HEK293 (cell line): Measurements from ENCODE around the gene NKX1-1.

ENCODE experiments used
- CTCF ChIA-PET: fragments of 350-600 bp; formaldehyde crosslinking; extraction: SDS; loops from one replicate; lab custom pipeline; 2021; ENCODE audit warnings: antibody characterized with exemption; lab: Yijun Ruan, JAX
- POLR2A ChIA-PET: fragments of 300-600 bp; formaldehyde crosslinking; extraction: SDS; loops from one replicate; lab custom pipeline; 2020; ENCODE audit warnings: antibody characterized with exemption, inconsistent platforms; lab: Yijun Ruan, JAX
- H3K27ac ChIP-seq: fragments of 200-500 bp; sonication (Bioruptor generic); 2 replicates; pipeline ENCODE4 v1.5.1; 2014; ENCODE audit warnings: low read depth, low read length, control low read depth, inconsistent platforms; ENCODE audit errors: extremely low read depth
- H3K36me3 ChIP-seq, 2 experiments: fragments of 200-500 bp in 1 of 2; sonication (Bioruptor generic) in 1 of 2; 1 replicate in 1 of 2; 2 replicates in 1 of 2; pipeline ENCODE4 v1.5.1; 2014 to 2017; ENCODE audit warnings: inconsistent platforms in 2 of 2, low read length in 2 of 2; ENCODE audit not compliant: control insufficient read depth in 2 of 2, insufficient read depth in 1 of 2
- H3K4me1 ChIP-seq: fragments of 200-500 bp; sonication (Bioruptor generic); 2 replicates; pipeline ENCODE4 v1.5.1; 2014; ENCODE audit warnings: mild to moderate bottlenecking, low read length, inconsistent platforms; ENCODE audit not compliant: control insufficient read depth, insufficient read depth
- H3K4me3 ChIP-seq: 2 replicates; pipeline ENCODE4 v1.5.1; 2011; ENCODE audit warnings: low read depth, mild to moderate bottlenecking, control low read depth, low read length, moderate library complexity
- H3K9me3 ChIP-seq: fragments of 200-500 bp; sonication (Bioruptor generic); 2 replicates; pipeline ENCODE4 v1.5.1; 2014; ENCODE audit warnings: low read depth, low read length, inconsistent platforms; ENCODE audit not compliant: control insufficient read depth, insufficient read depth
- GFI1B ChIP-seq: fragments of 450-650 bp; formaldehyde crosslinking; IDR thresholded peaks from 2 replicates; pipeline ENCODE4 v1.5.1; 2016; ENCODE audit warnings: missing biosample characterization, missing genetic modification characterization
- GLI4 ChIP-seq: fragments of 450-650 bp; formaldehyde crosslinking; IDR thresholded peaks from 2 replicates; pipeline ENCODE4 v1.5.1; 2016; ENCODE audit warnings: missing biosample characterization, missing genetic modification characterization
- RBAK ChIP-seq: fragments of 450-650 bp; formaldehyde crosslinking; IDR thresholded peaks from 2 replicates; pipeline ENCODE4 v1.5.1; 2016; ENCODE audit warnings: missing biosample characterization, missing genetic modification characterization
- SP7 ChIP-seq: fragments of 450-650 bp; formaldehyde crosslinking; IDR thresholded peaks from 2 replicates; pipeline ENCODE4 v1.5.1; 2016; ENCODE audit warnings: missing biosample characterization, missing genetic modification characterization
- ZFP41 ChIP-seq: fragments of 450-650 bp; formaldehyde crosslinking; IDR thresholded peaks from 2 replicates; pipeline ENCODE4 v1.5.1; 2016; ENCODE audit warnings: missing biosample characterization, missing genetic modification characterization, borderline replicate concordance
- ZNF10 ChIP-seq: fragments of 450-650 bp; formaldehyde crosslinking; IDR thresholded peaks from 2 replicates; pipeline ENCODE4 v1.5.1; 2017; ENCODE audit warnings: missing biosample characterization, missing genetic modification characterization
- ZNF112 ChIP-seq: fragments of 450-650 bp; formaldehyde crosslinking; IDR thresholded peaks from 2 replicates; pipeline ENCODE4 v1.5.0; 2017; ENCODE audit warnings: missing biosample characterization, missing genetic modification characterization
- ZNF140 ChIP-seq: fragments of 450-650 bp; formaldehyde crosslinking; IDR thresholded peaks from 2 replicates; pipeline ENCODE4 v1.5.1; 2016; ENCODE audit warnings: missing biosample characterization, missing genetic modification characterization
- ZNF146 ChIP-seq: fragments of 450-650 bp; formaldehyde crosslinking; IDR thresholded peaks from 2 replicates; pipeline ENCODE4 v1.5.1; 2016; ENCODE audit warnings: missing biosample characterization, missing genetic modification characterization
- ZNF175 ChIP-seq: fragments of 450-650 bp; formaldehyde crosslinking; IDR thresholded peaks from 2 replicates; pipeline ENCODE4 v1.5.1; 2016; ENCODE audit warnings: missing biosample characterization, missing genetic modification characterization
- ZNF266 ChIP-seq: fragments of 450-650 bp; formaldehyde crosslinking; IDR thresholded peaks from 2 replicates; pipeline ENCODE4 v1.5.1; 2016; ENCODE audit warnings: missing biosample characterization, missing genetic modification characterization, low read depth
- ZNF473 ChIP-seq: fragments of 450-650 bp; formaldehyde crosslinking; IDR thresholded peaks from 2 replicates; pipeline ENCODE4 v1.5.1; 2017; ENCODE audit warnings: missing biosample characterization, missing genetic modification characterization
- ZNF529 ChIP-seq: fragments of 450-650 bp; formaldehyde crosslinking; IDR thresholded peaks from 2 replicates; pipeline ENCODE4 v1.5.1; 2017; ENCODE audit warnings: missing genetic modification characterization, missing biosample characterization; ENCODE audit not compliant: insufficient replicate concordance
- ZNF544 ChIP-seq: fragments of 450-650 bp; formaldehyde crosslinking; IDR thresholded peaks from 2 replicates; pipeline ENCODE4 v1.5.0; 2017; ENCODE audit warnings: missing biosample characterization, missing genetic modification characterization
- ZNF560 ChIP-seq: fragments of 450-650 bp; formaldehyde crosslinking; IDR thresholded peaks from 2 replicates; pipeline ENCODE4 v1.5.1; 2017; ENCODE audit warnings: missing biosample characterization, missing genetic modification characterization, borderline replicate concordance
- ZNF600 ChIP-seq: fragments of 450-650 bp; formaldehyde crosslinking; IDR thresholded peaks from 2 replicates; pipeline ENCODE4 v1.5.1; 2016; ENCODE audit warnings: missing biosample characterization, missing genetic modification characterization
- ZNF76 ChIP-seq: fragments of 450-650 bp; formaldehyde crosslinking; IDR thresholded peaks from 2 replicates; pipeline ENCODE4; 2016; ENCODE audit warnings: low read depth, missing biosample characterization, missing genetic modification characterization, borderline replicate concordance
- TF ChIP-seq, protein P1 (sequence below): fragments of 450-650 bp; formaldehyde crosslinking; IDR thresholded peaks from 2 replicates; pipeline ENCODE4 v1.5.1; 2017; ENCODE audit warnings: missing biosample characterization, missing genetic modification characterization
- TF ChIP-seq, protein P2 (sequence below): fragments of 450-650 bp; formaldehyde crosslinking; IDR thresholded peaks from 2 replicates; pipeline ENCODE4 v1.5.1; 2017; ENCODE audit warnings: missing biosample characterization, mild to moderate bottlenecking, missing genetic modification characterization, moderate library complexity
- TF ChIP-seq, protein P3 (sequence below): fragments of 450-650 bp; formaldehyde crosslinking; IDR thresholded peaks from 2 replicates; pipeline ENCODE4 v1.5.1; 2016; ENCODE audit warnings: missing biosample characterization, missing genetic modification characterization
- TF ChIP-seq, protein P4 (sequence below): fragments of 450-650 bp; formaldehyde crosslinking; IDR thresholded peaks from 2 replicates; pipeline ENCODE4 v1.5.1; 2016; ENCODE audit warnings: missing biosample characterization, missing genetic modification characterization
- TF ChIP-seq, protein P5 (sequence below): fragments of 450-650 bp; formaldehyde crosslinking; IDR thresholded peaks from 2 replicates; pipeline ENCODE4 v1.5.1; 2016; ENCODE audit warnings: missing biosample characterization, missing genetic modification characterization
- TF ChIP-seq, protein P6 (sequence below): fragments of 450-650 bp; formaldehyde crosslinking; IDR thresholded peaks from 2 replicates; pipeline ENCODE4 v1.5.1; 2016; ENCODE audit warnings: missing biosample characterization, missing genetic modification characterization
- TF ChIP-seq, protein P7 (sequence below): fragments of 450-650 bp; formaldehyde crosslinking; IDR thresholded peaks from 2 replicates; pipeline ENCODE4 v1.5.1; 2017; ENCODE audit warnings: missing biosample characterization, missing genetic modification characterization

The NKX1-1 gene

DNA sequence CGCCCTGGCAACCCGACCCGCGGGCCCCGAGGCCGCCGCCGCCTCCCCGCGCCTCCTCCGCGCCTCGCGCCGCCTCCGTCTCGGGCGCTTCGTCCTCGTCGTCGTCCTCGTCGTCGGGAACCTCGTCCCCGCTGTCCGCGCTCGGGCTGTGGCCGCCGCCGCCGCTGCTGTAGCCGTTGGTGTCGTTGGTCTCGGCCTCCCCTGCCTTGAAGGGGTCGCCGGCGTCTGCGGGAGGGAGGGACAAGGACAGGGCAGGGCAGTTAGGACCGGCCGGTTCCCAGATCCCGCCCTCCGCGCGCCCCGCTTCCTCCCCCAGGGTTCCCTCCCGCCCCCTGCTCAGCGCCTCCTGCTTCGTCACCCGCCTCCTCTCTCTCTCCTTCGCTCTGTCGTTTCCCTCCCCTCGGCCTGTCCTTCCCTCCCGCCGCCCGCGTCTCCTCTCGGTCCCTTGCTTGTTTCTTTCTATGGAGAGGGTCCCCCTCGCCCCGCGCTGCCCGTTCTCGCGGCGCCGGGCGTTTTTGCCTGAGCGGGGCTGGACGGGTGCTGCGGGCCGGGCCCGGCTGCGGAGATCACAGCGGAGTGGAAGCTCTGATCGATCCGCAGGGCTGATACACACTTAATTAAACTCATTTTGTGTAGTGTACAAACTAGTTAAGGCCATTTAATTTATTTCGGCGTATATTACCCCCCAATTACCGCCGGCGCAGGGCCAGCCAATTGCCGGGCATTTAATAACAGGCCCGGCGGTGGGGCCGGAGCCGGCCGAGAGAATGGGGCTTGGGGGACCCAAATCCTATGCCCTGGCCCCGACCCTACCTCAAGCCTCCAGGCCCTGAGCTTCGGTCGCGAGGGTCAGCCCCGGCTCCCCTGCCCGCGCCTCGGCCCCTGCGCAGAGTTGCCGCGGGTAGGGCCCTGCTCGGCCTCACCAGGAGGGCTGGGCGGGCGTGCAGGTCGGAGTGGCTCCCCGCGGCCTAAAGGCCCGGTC lies 2.4 kb downstream of the NKX1-1 start:
- Histone ChIP-seq H3K27ac (no peak overlapping the region), H3K4me3 (no peak overlapping the region), H3K36me3 (no peaks in the 10 kb centered on the region), H3K9me3 (no peaks in the 10 kb centered on the region), H3K4me1 (no peaks in the 10 kb centered on the region)
- POLR2A ChIA-PET = no interaction called here
- no peak for TF ChIP-seq RBAK (tag by site-specific recombination)
- TF ChIP-seq, protein P1, sequence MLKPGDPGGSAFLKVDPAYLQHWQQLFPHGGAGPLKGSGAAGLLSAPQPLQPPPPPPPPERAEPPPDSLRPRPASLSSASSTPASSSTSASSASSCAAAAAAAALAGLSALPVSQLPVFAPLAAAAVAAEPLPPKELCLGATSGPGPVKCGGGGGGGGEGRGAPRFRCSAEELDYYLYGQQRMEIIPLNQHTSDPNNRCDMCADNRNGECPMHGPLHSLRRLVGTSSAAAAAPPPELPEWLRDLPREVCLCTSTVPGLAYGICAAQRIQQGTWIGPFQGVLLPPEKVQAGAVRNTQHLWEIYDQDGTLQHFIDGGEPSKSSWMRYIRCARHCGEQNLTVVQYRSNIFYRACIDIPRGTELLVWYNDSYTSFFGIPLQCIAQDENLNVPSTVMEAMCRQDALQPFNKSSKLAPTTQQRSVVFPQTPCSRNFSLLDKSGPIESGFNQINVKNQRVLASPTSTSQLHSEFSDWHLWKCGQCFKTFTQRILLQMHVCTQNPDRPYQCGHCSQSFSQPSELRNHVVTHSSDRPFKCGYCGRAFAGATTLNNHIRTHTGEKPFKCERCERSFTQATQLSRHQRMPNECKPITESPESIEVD (tag by site-specific recombination) = no peak
- no peak for TF ChIP-seq ZNF140 (tag by site-specific recombination)
- no peak for TF ChIP-seq ZNF10 (tag by site-specific recombination)
- TF ChIP-seq, protein P2, sequence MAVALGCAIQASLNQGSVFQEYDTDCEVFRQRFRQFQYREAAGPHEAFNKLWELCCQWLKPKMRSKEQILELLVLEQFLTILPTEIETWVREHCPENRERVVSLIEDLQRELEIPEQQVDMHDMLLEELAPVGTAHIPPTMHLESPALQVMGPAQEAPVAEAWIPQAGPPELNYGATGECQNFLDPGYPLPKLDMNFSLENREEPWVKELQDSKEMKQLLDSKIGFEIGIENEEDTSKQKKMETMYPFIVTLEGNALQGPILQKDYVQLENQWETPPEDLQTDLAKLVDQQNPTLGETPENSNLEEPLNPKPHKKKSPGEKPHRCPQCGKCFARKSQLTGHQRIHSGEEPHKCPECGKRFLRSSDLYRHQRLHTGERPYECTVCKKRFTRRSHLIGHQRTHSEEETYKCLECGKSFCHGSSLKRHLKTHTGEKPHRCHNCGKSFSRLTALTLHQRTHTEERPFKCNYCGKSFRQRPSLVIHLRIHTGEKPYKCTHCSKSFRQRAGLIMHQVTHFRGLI (tag by site-specific recombination) = no peak
- no peak for TF ChIP-seq ZNF112
- no peak for TF ChIP-seq ZNF175
- no peak for TF ChIP-seq GLI4 (tag by site-specific recombination)
- no peak for TF ChIP-seq ZNF266 (tag by site-specific recombination)
- TF ChIP-seq, protein P3, sequence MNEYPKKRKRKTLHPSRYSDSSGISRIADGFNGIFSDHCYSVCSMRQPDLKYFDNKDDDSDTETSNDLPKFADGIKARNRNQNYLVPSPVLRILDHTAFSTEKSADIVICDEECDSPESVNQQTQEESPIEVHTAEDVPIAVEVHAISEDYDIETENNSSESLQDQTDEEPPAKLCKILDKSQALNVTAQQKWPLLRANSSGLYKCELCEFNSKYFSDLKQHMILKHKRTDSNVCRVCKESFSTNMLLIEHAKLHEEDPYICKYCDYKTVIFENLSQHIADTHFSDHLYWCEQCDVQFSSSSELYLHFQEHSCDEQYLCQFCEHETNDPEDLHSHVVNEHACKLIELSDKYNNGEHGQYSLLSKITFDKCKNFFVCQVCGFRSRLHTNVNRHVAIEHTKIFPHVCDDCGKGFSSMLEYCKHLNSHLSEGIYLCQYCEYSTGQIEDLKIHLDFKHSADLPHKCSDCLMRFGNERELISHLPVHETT (tag by site-specific recombination) = no peak
- TF ChIP-seq, protein P4, sequence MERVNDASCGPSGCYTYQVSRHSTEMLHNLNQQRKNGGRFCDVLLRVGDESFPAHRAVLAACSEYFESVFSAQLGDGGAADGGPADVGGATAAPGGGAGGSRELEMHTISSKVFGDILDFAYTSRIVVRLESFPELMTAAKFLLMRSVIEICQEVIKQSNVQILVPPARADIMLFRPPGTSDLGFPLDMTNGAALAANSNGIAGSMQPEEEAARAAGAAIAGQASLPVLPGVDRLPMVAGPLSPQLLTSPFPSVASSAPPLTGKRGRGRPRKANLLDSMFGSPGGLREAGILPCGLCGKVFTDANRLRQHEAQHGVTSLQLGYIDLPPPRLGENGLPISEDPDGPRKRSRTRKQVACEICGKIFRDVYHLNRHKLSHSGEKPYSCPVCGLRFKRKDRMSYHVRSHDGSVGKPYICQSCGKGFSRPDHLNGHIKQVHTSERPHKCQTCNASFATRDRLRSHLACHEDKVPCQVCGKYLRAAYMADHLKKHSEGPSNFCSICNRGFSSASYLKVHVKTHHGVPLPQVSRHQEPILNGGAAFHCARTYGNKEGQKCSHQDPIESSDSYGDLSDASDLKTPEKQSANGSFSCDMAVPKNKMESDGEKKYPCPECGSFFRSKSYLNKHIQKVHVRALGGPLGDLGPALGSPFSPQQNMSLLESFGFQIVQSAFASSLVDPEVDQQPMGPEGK (tag by site-specific recombination) = no peak
- TF ChIP-seq GFI1B (tag by site-specific recombination) = no peak
- no peak for TF ChIP-seq ZNF560 (tag by site-specific recombination)
- TF ChIP-seq ZNF529 (tag by site-specific recombination) = no peak
- TF ChIP-seq SP7 (tag by site-specific recombination) = no peak
- TF ChIP-seq ZFP41 (tag by site-specific recombination) = no peak
- CTCF ChIA-PET = no interaction called here

DNA sequence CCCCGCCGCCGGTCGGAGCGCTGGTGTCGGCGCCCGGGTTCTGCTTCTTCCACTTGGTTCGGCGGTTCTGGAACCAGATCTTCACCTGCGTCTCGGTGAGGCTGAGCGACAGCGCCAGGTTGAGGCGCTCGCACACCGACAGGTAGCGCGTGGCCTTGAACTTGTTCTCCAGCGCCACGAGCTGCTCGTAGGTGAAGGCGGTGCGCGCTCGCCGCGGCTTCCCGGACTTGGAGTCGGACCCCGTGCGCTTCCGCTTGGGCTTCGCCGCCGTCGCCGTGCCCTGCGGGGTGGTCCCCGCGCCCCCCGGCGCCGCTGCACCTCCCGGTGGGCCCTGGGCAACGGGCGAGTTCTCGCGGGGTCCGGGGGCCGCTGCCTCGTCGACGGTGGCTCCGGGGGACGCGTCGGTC lies 3.1 kb downstream of the NKX1-1 start:
- POLR2A ChIA-PET = no interaction called here
- no peak overlapping the region for H3K27ac ChIP-seq
- CTCF ChIA-PET = no interaction called here
- H3K4me3 ChIP-seq = no peak overlapping the region
- no peaks in the 10 kb centered on the region for H3K4me1 ChIP-seq
- no peaks in the 10 kb centered on the region for H3K9me3 ChIP-seq
- H3K36me3 ChIP-seq = no peaks in the 10 kb centered on the region
- TF ChIP-seq ZNF146 (tag by site-specific recombination) (no peak), ZNF544 (tag by site-specific recombination) (no peak), ZNF266 (tag by site-specific recombination) (no peak), ZNF473 (tag by site-specific recombination) (no peak), ZNF600 (tag by site-specific recombination) (no peak), ZNF76 (tag by site-specific recombination) (no peak)
- TF ChIP-seq, protein P5, sequence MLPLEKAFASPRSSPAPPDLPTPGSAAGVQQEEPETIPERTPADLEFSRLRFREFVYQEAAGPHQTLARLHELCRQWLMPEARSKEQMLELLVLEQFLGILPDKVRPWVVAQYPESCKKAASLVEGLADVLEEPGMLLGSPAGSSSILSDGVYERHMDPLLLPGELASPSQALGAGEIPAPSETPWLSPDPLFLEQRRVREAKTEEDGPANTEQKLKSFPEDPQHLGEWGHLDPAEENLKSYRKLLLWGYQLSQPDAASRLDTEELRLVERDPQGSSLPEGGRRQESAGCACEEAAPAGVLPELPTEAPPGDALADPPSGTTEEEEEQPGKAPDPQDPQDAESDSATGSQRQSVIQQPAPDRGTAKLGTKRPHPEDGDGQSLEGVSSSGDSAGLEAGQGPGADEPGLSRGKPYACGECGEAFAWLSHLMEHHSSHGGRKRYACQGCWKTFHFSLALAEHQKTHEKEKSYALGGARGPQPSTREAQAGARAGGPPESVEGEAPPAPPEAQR (tag by site-specific recombination) = no peak
- TF ChIP-seq, protein P6, sequence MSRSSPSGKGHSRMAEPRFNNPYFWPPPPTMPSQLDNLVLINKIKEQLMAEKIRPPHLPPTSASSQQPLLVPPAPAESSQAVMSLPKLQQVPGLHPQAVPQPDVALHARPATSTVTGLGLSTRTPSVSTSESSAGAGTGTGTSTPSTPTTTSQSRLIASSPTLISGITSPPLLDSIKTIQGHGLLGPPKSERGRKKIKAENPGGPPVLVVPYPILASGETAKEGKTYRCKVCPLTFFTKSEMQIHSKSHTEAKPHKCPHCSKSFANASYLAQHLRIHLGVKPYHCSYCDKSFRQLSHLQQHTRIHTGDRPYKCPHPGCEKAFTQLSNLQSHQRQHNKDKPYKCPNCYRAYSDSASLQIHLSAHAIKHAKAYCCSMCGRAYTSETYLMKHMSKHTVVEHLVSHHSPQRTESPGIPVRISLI = no peak
- TF ChIP-seq, protein P7, sequence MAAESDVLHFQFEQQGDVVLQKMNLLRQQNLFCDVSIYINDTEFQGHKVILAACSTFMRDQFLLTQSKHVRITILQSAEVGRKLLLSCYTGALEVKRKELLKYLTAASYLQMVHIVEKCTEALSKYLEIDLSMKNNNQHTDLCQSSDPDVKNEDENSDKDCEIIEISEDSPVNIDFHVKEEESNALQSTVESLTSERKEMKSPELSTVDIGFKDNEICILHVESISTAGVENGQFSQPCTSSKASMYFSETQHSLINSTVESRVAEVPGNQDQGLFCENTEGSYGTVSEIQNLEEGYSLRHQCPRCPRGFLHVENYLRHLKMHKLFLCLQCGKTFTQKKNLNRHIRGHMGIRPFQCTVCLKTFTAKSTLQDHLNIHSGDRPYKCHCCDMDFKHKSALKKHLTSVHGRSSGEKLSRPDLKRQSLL (tag by site-specific recombination) = no peak
